CD4-positive, alpha-beta T cell treated with Interleukin-2 at 100 ng/mL for 4 hours (primary cell): ENCODE data around the gene PLXNA2.

Experiments used
- DNase-seq: peaks from one replicate; pipeline ENCODE4 v3.0.0-alpha.2; 2020; ENCODE audit warnings: low spot score

PLXNA2 gene

DNA sequence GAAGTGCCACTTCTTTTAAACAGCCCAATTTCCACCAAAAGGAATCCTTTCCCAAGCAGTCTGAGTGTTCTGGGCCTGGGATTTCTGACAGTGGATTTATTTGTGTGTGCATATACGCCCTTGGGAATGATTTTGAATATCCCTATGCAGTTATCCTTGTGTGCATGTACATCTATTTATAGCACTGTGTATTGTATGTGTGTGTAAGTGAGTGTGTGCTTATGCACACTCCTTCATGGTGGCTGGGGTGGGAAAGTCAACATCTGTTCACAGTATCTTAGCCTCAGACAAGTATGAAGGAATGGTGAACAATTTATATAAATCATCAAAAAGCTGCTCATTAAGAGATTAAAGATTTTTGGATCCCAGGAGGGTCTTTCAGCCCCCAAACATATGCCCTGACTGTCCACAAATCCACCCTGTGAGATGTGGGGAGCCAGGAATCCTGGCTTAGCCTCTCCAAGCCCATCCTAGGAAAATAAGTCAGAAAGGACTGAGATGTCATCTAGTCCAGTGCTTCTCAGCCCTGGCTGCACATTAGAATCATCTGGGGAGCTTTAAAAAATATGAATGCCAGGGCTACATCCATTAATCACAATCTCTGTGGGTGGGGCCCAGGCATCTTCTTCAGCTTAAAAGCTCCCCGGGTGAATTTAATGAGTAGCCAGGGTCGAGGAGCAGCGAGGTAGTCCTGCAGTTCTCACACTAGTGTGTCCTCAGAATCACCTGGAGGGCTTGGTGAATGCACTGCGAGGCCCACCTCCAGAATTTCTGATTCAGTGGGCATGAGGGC lies 101.4 kb downstream of the PLXNA2 start:
- DNase-seq = no peak

DNA sequence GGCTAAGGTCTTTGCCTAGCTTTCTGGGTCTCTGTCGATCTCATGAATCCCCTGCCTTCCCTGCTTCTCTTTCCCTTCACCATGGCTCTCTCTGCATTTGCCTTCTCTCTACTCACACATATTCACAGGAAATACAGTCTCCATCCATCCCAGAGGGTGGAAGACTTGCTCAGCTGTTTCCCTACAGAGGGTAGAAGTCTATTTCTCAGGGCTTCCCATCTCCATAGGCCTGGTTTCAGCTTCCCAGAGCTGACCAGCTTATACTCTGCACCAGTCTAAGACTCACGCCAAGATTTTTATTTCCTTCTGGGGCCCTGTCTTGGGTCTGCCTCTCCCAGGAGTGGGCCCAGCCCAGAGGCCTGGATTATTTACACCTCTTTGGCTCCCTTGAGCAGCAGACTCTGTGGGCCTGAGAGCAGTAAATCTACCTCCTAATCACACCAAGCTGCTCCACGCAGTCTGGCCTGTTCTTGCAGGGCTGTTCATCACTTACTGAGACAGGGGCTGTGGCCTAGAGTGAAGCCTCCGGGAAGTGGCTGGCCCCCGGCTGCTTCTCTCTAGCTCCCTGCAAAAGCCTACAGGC lies 102.5 kb downstream of the PLXNA2 start:
- DNase-seq = no peak

DNA sequence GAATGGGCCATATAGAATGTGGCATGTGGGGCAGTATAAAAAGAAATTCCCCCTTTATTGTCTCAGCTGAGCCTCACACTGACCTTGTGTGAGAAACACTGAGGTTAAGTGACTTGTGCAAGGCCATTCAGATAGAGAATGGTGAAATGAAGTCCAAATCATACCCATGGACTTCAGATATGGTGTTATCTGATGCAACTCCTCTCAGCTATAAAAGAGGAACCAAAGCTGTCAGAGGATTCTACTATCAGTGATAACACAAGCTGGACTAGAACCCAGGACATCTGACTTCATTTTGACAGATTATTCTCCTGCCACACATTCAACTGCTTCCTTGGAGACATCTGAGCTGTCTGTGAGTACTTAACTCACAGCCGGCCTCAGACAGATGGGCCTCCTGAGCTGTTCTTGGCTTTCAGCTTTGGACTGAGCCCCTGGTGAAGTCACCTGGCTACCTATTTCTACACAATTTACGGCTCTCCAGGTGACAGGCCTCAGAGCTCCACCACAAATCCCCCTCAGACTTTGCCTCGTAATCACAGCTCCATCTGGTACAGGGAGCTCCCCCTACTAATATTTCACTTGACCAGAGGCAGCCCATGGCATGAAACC lies 104.6 kb downstream of the PLXNA2 start:
- DNase-seq = no peak

DNA sequence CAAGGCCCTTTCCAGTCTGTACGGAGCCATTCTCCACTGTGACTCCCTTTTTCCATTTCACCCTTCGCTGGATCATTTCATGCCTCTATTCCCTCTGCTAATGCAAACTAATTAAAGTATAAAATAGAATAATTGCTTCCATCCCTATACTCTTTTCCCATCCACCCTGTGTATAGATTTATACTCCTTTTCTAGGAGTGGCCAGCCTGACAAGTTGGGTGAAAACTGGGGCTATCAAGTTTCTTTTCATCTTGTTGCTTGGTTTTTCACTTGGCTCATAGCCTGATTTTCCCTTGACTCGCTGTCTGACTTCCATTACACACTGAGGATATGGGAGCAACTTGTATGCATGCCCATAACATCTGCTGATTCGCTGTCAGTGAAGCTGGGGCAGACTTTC lies 107.0 kb downstream of the PLXNA2 start:
- DNase-seq = no peak

DNA sequence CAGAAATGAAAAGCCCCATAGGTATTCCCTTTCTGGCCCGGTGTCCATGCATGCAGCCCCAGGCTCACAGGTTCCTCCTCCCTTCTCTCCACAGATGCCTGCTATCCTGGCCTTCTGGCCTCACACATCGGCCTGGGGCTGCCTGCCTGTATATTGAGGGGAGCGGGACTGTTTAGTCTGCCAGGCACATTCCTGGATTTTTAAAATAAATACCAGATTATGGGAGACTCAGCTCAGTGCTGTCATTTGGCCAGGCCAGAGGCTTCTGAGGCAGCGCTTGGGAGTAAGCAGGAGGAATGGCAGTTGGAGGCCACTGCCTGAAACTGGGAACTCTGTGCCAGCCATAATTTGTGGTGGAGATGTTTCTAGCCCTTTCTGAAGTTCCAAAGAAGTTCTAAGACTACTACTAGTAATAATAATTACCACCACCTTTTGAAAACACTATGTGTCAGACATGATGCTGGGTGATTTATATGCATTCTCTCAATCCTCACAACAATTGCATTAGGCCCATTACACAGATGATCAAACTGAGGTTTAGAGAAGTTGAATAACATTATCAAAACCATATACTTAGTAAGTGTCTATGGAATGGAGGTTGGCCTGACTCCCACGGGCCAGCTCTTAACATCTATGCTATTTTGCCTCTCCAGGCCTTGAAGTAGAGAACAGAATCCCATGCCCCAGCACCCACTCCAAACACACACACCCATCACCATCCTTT lies 107.6 kb downstream of the PLXNA2 start:
- DNase-seq = no peak

DNA sequence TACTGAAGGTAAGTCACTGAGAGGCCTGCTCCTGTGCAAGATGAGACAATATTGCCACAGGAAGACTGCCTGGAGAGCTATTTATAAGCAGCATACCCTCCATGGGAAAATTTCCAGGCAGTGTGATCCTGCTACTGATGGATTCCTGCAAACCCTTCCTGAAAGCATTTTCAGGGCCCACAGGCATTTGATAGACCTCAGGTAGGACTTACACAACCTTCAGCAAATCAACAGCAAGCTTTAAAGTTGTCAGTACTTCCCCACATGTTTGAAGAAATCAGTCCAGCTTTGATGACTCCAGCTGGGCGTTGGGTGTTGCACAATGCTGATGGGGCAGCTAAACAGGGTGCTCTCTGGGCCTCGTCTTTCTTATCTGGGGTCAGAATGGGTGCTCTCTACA lies 108.8 kb downstream of the PLXNA2 start:
- DNase-seq = no peak

DNA sequence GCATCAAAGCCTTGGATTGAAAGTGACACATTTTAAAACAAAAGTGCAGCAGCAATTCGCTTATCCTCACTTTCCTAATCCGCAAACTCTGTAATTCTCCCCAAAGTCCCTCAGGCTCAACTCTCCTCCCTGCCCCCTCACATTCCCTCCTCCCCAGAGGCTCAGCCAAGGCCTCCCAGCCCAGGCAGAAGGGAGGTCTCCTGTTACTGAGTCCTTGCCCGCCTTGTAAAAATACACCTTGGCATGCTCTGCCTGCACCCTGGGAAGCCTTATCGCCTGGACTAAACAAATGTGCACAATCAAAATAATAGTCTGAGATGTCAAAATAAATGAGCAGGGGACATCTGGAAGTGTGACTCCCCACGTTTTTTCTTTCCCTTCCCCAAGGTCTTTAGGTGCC lies 109.7 kb downstream of the PLXNA2 start:
- no peak for DNase-seq

DNA sequence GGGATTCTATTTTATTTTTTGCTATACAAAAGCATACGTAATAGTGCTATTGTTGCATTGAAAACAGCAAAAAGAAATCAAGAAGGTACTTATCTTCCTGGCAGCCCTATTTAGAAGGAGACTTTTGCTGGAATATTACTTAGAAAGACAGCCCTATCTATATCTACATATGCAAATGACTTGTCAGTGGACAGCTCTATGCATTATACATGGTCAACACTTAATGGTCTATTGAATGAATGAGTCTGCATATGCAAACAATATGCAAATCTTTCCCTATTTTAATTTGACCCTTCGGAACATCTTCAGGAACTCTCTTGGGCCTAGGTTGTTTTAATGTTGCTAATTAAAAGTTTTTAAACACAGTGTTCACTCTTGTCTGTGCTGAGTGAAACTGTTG lies 110.8 kb downstream of the PLXNA2 start:
- no peak for DNase-seq

DNA sequence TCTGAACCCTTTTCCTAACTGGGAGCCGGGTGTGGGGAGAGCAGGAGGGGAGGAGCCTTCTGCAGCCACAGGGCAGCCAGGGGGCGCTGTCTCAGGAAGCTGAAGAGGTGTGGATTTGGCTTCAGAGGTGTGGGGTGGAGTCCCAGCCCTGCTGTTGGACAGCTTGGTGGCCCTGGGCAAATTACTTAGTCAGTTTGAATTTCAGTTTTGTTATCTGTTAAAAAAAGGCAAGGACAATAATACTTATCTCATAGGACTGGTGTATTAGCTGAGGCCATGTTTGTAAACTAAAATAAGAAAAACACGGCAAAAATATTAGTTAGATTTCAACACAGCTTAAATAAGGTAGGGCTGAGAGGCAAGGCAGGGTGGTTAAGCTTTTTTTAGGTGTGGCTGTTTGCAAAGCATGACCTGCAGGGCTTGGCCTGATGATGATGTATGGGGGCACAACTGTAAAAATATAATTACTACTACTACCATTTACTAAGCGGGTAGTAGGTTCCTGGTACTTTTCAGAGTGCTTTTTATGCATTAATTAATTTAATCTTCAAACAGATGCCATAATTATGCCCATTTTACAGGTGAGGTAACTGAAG lies 111.8 kb downstream of the PLXNA2 start:
- peak; percentile 32 for DNase-seq

DNA sequence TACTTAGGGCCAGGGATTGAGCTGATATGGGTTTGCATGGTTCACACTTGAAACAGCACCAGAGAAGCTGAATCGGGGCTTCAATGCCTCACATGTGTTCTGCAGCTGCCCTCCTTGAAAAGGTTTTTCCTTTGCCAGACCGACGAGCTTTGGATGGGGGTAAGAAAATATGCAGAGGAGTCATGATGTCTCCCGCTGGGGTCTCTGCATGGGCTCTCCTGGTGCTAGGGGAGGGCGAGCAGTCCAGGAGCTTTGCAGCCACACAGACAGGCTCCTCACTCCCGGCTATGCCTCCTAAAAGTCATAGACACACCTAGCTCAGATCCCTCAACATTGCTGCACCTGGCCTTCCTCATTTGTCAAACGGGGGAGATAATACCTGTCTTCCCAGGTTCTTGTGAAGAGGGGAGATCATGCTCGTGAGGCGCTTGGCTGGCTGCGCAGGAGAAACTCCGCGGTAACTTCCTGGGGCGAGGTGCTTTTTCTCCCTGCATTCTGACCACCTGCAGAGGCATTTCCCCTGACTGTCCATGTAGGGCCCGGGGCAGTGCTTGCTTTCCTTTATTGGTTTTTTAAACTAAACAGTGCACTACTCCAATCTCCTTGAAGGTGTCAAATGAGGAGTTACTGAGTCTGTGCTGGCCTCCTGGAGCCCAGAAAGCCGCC lies 112.4 kb downstream of the PLXNA2 start:
- no peak for DNase-seq

DNA sequence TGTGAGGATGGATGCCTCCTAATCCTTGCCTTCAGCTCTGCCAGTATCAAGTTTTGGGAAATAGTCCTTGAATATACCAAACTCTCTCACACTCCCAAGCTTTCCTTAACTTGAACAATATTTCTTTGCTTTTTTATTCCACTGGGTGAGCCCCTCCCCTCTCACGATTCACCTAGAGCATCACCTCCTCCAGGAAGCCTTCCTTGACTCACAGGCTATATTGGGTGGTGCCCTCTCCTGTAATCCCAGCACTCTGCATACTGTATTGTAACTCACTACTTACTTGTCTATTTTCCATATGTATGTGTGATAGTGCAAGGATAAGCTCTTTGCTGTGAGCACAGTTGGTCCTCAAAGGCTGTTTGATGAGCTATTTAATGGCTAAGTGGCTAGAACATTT lies 114.7 kb downstream of the PLXNA2 start:
- no peak for DNase-seq

DNA sequence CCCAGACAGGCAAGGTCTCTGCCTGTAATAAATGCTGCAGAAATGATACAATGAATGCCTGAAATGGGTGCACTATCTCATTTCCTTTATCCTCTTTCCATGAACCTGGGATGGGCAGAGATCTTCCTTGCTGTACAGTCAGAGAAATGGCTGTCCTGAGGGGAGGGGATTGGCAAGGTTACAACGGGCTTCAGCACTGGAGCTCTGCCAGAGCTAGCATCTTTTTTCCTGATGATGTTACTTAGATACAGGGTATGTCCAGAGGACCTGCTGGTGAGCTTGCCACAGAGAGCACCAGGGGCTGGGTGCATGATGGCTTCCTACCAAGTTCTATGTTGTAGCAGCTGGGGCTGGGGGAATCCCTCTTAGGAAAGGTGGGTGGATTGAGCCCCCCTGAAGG lies 115.1 kb downstream of the PLXNA2 start:
- no peak for DNase-seq

DNA sequence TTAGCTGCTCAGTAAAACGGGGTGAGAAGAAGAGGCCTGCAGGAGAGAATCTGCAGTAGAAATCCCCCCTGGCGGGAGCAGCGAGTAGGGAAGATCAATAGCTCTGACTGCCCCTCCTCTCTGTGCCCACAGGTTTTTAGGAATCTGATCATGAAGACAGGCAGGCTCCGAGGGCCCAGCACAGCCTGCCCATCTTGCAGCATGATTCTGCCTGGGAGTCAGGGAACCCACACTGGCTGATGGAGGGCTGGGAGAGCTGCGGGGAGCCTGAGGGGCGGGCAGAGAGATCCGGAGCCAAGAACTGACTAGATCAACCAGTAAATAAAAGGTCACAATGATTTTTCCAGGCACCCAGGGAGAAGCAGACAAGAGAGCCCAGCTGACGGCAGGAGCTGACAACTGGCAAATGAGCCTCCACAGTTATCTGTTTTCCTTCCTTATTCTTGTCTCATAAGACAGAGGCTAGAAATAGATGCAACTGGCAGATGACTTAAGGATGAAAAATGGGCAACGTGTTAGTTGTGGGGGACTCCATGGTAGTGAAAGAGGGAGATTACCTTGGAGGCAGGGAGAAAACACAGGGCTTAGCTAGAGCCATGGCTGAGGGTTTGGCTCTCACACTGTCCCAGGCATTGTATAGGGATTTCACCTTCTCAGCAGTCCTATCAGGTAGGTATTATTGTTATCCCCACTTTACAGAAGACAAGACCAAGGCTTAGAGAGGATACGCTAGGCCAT lies 116.2 kb downstream of the PLXNA2 start:
- no peak for DNase-seq

DNA sequence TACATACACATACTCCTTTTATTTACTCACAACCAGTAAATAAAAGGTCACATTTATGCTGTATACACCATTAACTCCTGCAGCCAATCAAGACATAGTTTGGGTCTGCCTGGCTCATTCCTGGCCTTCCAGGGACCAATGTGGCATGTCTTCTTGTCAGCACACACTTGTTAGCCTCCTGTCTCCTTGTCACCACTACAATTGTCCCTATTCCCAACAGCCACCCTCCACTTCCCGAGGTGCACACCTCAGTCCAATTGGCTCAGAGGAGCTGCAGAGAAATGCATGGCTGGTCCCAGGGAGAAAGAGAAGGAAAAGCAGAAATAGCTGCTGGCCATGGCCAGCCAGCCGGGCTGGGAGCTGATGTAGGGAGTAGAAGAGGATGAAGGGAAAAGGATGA lies 116.9 kb downstream of the PLXNA2 start:
- no peak for DNase-seq

DNA sequence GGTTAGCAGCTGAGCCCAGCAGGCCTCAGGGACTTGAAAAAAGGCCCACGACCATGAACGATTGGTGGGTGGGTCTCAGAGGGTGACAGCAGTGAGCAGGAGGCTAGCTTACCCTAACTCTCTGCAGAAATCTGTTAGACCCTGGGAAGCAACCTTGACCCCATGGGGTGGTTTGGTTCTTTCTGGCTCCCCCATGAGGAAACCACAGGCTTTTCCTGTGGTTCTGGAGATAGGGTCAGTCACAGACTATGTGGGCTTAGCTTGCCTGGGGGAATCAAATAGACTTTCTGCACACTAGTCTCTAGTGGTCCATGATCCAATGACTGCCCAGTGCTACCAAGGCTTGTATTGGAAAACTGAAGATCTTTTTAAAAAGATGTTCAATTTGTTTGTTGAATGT lies 118.1 kb downstream of the PLXNA2 start:
- no peak for DNase-seq

DNA sequence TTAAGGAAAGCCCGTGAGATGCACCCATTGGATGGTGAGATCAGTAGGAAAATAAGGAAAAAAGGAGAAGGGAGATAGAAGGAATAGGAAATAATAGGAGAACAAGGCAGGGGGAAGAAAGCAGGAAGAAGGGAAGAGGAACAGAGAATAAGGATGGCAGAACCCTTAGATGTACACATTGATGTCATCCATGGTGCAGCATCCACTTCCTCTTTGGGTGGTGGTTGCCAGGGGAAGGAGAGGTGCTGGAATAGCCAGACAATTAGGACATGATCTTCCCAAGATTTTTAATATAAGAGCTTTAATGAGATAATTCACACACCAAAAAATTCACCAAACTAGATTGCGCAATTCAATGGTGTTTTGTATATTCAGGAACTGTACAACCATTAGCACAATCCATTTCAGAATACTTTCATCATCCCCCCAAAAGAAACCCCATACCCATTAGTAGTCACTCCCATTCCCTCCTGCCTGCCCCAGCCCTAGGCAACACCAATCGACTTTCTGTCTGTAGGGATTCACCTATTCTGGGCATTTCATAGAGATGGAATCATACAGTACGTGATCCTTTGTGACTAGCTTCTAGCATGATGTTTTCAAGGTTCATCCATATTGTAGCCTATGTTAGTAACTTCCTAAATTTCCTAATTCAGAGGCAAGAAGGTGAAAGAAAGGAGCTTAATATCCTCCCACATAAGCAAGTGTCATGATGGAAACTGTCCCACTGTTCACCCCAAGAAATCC lies 121.4 kb downstream of the PLXNA2 start:
- DNase-seq = no peak

DNA sequence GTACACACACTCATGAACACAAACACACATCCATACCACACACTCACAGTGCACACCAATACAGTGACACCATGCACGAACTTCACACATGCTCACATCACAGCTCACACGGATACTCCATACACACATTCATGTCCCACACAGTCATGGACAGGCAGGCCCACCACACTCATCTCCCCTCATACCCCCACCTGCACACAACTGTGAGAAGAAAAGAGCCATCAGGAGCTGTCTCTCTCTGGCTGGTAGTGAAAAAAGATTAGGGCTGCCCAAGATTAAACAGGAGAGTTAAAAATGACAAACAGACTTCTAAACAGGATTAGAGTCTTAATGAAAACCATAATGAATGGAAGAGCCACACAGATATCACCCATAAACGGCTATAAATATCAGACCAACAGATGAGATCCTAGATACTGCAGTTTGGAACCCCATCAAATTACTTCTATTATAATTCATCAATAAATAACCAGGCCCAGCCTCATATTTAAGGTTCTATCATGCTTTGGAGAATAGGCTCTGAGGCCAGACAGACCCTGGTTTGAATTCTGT lies 122.3 kb downstream of the PLXNA2 start:
- DNase-seq = no peak

DNA sequence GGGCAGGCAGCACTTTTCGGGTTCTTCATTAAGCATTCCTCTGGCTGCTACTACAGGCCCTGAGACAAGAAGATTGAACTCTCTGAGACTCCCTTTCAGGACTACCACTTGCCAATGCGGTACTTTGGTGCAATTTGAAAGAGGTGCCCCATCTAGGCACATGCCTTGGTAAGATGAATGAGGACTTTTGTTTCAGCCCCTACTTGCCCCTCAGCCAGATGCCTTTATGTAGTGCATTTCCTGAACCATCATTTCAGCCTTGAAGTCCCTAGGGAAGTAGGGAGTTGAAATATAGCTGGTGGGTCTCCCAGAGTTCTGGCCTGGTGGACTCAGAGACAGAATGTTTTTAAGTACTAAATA lies 123.8 kb downstream of the PLXNA2 start:
- DNase-seq = no peak

DNA sequence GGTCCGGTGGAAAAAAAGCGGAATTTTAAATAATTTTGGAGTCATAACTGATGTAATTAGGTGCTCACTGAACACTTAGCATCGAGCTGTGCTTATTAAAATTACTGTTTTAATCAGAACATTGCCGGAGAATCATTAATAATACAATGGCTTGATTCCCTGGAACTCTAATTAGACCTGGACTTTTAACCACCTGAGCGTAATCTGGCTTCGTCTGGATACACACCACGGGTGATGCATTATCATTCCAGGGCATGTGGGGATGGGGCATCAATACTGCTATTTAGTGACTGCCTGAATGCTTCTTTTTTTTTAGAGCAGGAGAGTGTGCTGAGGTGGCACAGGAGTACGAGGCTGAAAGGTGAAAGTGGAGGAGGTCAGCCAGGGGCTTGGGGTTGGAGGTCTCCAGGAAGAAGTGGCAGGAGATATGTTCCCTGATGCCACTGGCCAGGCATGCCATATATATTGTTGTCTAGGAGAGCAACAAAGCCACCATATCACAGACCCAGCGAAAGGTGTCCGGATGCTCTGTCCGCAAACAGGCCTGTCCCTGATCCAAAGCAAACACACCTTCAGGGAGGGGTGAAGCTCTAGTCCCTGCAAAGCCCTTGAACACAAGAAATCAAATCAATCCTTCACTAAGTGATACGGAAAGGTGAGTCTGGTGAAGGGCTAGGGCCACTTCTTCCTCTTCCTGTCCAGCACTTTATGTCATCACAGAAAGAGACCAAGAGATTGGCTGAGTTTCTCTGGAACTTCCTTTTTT lies 125.2 kb downstream of the PLXNA2 start:
- no peak for DNase-seq

DNA sequence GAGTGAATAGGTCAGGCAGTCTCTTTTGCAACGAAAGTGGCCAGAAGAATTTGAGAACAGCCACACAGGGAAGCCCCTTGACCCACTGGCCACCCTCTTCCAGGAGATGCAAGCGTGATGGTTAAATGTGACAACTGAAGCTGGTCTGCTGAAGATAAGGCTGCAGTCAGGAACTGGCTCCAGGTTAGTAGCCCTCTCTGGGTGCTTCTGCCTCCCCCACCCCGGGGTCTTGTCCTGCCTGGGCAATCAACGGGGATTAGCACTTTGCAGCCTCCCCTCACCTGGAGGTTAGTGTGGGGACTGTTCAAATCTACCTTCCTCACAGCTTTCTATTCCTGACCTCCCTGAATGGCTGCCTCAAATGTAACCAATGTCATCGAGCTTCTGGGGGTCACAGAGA lies 125.9 kb downstream of the PLXNA2 start:
- no peak for DNase-seq
